Activated CD4-positive, alpha-beta T cell treated with anti-CD3 and anti-CD28 coated beads for 36 hours (primary cell): ENCODE measurements around the gene ZC3H18. TPM values are rescaled to one million over a fixed set of nuclear protein-coding genes. Genes with fewer than 3 reads are reported as not detected.

ENCODE experiments used
- ATAC-seq: fragments of 200-7000 bp; cut with Tn5 transposase; one replicate; pipeline ENCODE4 v1.10.0; 2021; ENCODE audit warnings: mild to moderate bottlenecking, moderate library complexity
- CTCF ChIA-PET: fragments of 350-600 bp; sonication (Branson Sonifier 250); formaldehyde crosslinking; loops from one replicate; lab custom pipeline; 2021; ENCODE audit warnings: antibody characterized with exemption; lab: Charles Lee
- POLR2A ChIA-PET: fragments of 350-600 bp; sonication (Branson Sonifier 250); formaldehyde crosslinking; loops from one replicate; lab custom pipeline; 2021; ENCODE audit warnings: antibody characterized with exemption, inconsistent platforms; lab: Charles Lee
- DNase-seq: peaks from one replicate; pipeline ENCODE4 v3.0.0-alpha.2; 2020
- H3K27ac Mint-ChIP-seq: one replicate; pipeline ENCODE4 v1.8.0; 2021; ENCODE audit warnings: mixed read lengths
- H3K27me3 Mint-ChIP-seq: one replicate; pipeline ENCODE4 v1.8.0; 2021; ENCODE audit warnings: mixed read lengths
- H3K36me3 Mint-ChIP-seq: one replicate; pipeline ENCODE4 v1.8.0; 2021; ENCODE audit warnings: low read depth, mixed read lengths
- H3K4me1 Mint-ChIP-seq: one replicate; pipeline ENCODE4 v1.8.0; 2021; ENCODE audit warnings: mixed read lengths
- H3K4me3 Mint-ChIP-seq: one replicate; pipeline ENCODE4 v1.8.0; 2021; ENCODE audit warnings: mild to moderate bottlenecking, moderate library complexity, mixed read lengths
- H3K9me3 Mint-ChIP-seq: one replicate; pipeline ENCODE4 v1.8.0; 2021; ENCODE audit warnings: low read depth, mixed read lengths
- intact Hi-C, 2 experiments: fragments of 100-400 bp; cut with DNase I in 1 of 2; cut with micrococcal nuclease in 1 of 2; formaldehyde crosslinking; loops; one replicate each; pipeline versions ENCODE4 v1.14.2 to v1.15.1; 2022 to 2024; cut with DNase I, micrococcal nuclease
- total RNA-seq, 2 experiments: library from RNA; stranded (reverse); gene quantifications; one replicate each; pipeline ENCODE4 v1.2.3, GENCODE V29; 2021

The ZC3H18 gene
- 10 to 100 TPM; 70.0 to 76.4 TPM for total RNA-seq

- ChIA-PET POLR2A (interaction anchor here (0.6 to 1.7 kb wide), 8 partner anchors 8 to 619 kb away, joined by 3 to 10 read pairs (median 4); partner anchors contain the start of genes BANP and ZFPM1), CTCF (interaction anchor here (0.6 to 1.8 kb wide), 5 partner anchors 9 to 614 kb away, joined by 3 to 10 read pairs (median 4); no protein-coding TSS in a partner anchor)
- DNase-seq, result peak; percentile 99
- Mint-ChIP-seq H3K4me3 (peak within 1 kb of the TSS; percentile 88), H3K9me3 (no peaks in the 10 kb centered on the region), H3K36me3 (peaks cover 17% of the 10 kb centered on the region), H3K27me3 (no peaks in the 10 kb centered on the region), H3K4me1 (peaks cover 44% of the 10 kb centered on the region), H3K27ac (peak within 1 kb of the TSS; percentile 79)
- intact Hi-C loops, result loop anchor here (1.0 to 10.0 kb wide), 19 partner anchors 36 to 1303 kb away; partner anchors contain the start of genes BANP (in 2 of the 2), CTU2 (in 2 of the 2), RNF166 (in 2 of the 2) and CDH15 (in 1 of the 2)
- ATAC-seq, result peak; percentile 83
Observed at GRCh38 chr16:88569985-88570690, at the start of gene ZC3H18. Gene ZC3H18 (plus strand): TSS chr16:88570403. CDS start chr16:88577124, 6,721 bp downstream.

DNA sequence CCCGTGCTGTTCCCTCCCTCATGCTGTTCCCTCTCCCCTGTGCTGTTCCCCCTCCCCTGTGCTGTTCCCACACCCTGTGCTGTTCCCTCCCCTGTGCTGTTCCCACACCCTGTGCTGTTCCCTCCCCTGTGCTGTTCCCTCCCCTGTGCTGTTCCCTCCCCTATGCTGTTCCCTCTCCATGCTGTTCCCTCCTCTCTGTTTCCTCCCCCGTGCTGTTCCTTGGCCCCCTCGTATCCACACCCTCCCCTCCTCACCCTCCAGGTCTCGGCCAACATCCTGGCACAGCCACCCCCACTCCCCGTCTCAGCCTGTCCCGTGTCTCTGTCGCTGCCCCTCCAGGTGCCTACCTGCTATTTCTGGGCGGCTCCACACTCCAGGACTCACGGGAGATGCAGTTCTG, 48.5 kb upstream of the ZC3H18 start:
- no peak overlapping the region for H3K27ac Mint-ChIP-seq

GRCh38 chr16:88522276-88522949, 47.8 kb upstream of the ZC3H18 start:
- peaks cover 3% of the 10 kb centered on the region for H3K9me3 Mint-ChIP-seq
- H3K4me3 Mint-ChIP-seq, result no peak overlapping the region
- DNase-seq, result no peak
- no peak for ATAC-seq
- POLR2A ChIA-PET, result no interaction called here
- CTCF ChIA-PET, result interaction anchor here (0.6 to 1.3 kb wide), 2 partner anchors 39 to 224 kb away, joined by 3 read pairs; no protein-coding TSS in a partner anchor
- no peaks in the 10 kb centered on the region for H3K27me3 Mint-ChIP-seq
- no peak overlapping the region for H3K27ac Mint-ChIP-seq
- no peaks in the 10 kb centered on the region for H3K36me3 Mint-ChIP-seq
- intact Hi-C loops, result no loop called here
- H3K4me1 Mint-ChIP-seq, result peaks cover 2% of the 10 kb centered on the region

More for the DNA sequence above, 48.5 kb upstream of the ZC3H18 start:
- intact Hi-C loops, result no loop called here
- Mint-ChIP-seq H3K9me3 (peaks cover 3% of the 10 kb centered on the region), H3K4me3 (no peak overlapping the region), H3K4me1 (peaks cover 2% of the 10 kb centered on the region), H3K36me3 (no peaks in the 10 kb centered on the region), H3K27me3 (no peaks in the 10 kb centered on the region)
- POLR2A ChIA-PET, result no interaction called here
- CTCF ChIA-PET, result no interaction called here
- no peak for ATAC-seq
- no peak for DNase-seq

- DNase-seq (no peak), ATAC-seq (no peak)
- no peak overlapping the region for H3K27ac Mint-ChIP-seq
- H3K36me3 Mint-ChIP-seq, result no peaks in the 10 kb centered on the region
- CTCF ChIA-PET, result interaction anchor here (0.6 to 1.3 kb wide), 3 partner anchors 38 to 225 kb away, joined by 3 read pairs; no protein-coding TSS in a partner anchor
- POLR2A ChIA-PET, result no interaction called here
- H3K9me3 Mint-ChIP-seq, result no peaks in the 10 kb centered on the region
- peaks cover 2% of the 10 kb centered on the region for H3K4me1 Mint-ChIP-seq
- H3K27me3 Mint-ChIP-seq, result no peaks in the 10 kb centered on the region
- intact Hi-C loops, result no loop called here
- H3K4me3 Mint-ChIP-seq, result no peak overlapping the region
Observed at GRCh38 chr16:88523309-88524161, 46.7 kb upstream of the ZC3H18 start.

GRCh38 chr16:88524274-88524972, 45.8 kb upstream of the ZC3H18 start:
- Mint-ChIP-seq H3K9me3 (no peaks in the 10 kb centered on the region), H3K27ac (no peak overlapping the region), H3K4me3 (no peak overlapping the region), H3K4me1 (peaks cover 2% of the 10 kb centered on the region), H3K27me3 (no peaks in the 10 kb centered on the region), H3K36me3 (no peaks in the 10 kb centered on the region)
- ChIA-PET CTCF (interaction anchor here (0.6 kb wide), 1 partner anchor 85 kb away, joined by 3 read pairs; no protein-coding TSS in a partner anchor), POLR2A (no interaction called here)
- intact Hi-C loops, result no loop called here
- no peak for ATAC-seq
- peak; percentile 5 for DNase-seq

- Mint-ChIP-seq H3K4me1 (peaks cover 2% of the 10 kb centered on the region), H3K9me3 (no peaks in the 10 kb centered on the region), H3K27me3 (no peaks in the 10 kb centered on the region), H3K27ac (no peak overlapping the region), H3K36me3 (no peaks in the 10 kb centered on the region), H3K4me3 (no peak overlapping the region)
- ATAC-seq, result no peak
- ChIA-PET CTCF (no interaction called here), POLR2A (no interaction called here)
- peak; percentile 10 for DNase-seq
- intact Hi-C loops, result loop anchor here in 1 of 2 experiments (5.0 kb wide), 1 partner anchor 37 kb away; no protein-coding TSS in a partner anchor
Observed at GRCh38 chr16:88524973-88525662, 45.1 kb upstream of the ZC3H18 start.

DNA sequence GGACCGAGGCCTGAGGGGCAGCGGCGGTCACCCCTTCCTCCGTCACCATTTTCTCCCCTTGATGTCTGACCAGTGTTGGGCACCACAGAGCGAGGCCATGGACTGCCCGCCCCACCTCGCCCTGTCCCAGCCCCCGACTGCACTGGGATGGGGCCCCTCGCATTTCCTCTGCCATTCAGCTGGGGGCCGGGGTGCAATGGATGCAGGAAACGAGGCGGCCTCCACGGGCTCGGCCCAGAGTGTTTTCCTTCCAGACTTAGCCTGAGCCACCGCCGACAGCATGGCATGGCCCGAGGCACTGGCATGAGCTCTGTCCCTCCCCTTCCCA, 44.6 kb upstream of the ZC3H18 start:
- no peaks in the 10 kb centered on the region for H3K36me3 Mint-ChIP-seq
- intact Hi-C loops, result loop anchor here in 1 of 2 experiments (5.0 kb wide), 1 partner anchor 37 kb away; no protein-coding TSS in a partner anchor
- H3K4me3 Mint-ChIP-seq, result no peak overlapping the region
- H3K9me3 Mint-ChIP-seq, result no peaks in the 10 kb centered on the region
- ChIA-PET POLR2A (no interaction called here), CTCF (no interaction called here)
- ATAC-seq (no peak), DNase-seq (peak; percentile 4)
- no peak overlapping the region for H3K27ac Mint-ChIP-seq
- peaks cover 2% of the 10 kb centered on the region for H3K4me1 Mint-ChIP-seq
- H3K27me3 Mint-ChIP-seq, result no peaks in the 10 kb centered on the region

- ATAC-seq, result no peak
- intact Hi-C loops, result loop anchor here in 1 of 2 experiments (5.0 kb wide), 1 partner anchor 36 kb away; no protein-coding TSS in a partner anchor
- CTCF ChIA-PET, result no interaction called here
Observed at GRCh38 chr16:88526008-88526905, 43.9 kb upstream of the ZC3H18 start.

GRCh38 chr16:88526906-88527185, 43.4 kb upstream of the ZC3H18 start:
- CTCF ChIA-PET, result no interaction called here
- no peaks in the 10 kb centered on the region for H3K27me3 Mint-ChIP-seq
- POLR2A ChIA-PET, result no interaction called here
- intact Hi-C loops, result loop anchor here (1.0 to 5.0 kb wide), 2 partner anchors 35 to 84 kb away; no protein-coding TSS in a partner anchor
- H3K36me3 Mint-ChIP-seq, result no peaks in the 10 kb centered on the region
- DNase-seq (peak; percentile 4), ATAC-seq (no peak)
- no peak overlapping the region for H3K4me3 Mint-ChIP-seq
- peaks cover 2% of the 10 kb centered on the region for H3K4me1 Mint-ChIP-seq
- no peak overlapping the region for H3K27ac Mint-ChIP-seq
- no peaks in the 10 kb centered on the region for H3K9me3 Mint-ChIP-seq

More at GRCh38 chr16:88526008-88526905, 43.9 kb upstream of the ZC3H18 start:
- POLR2A ChIA-PET, result no interaction called here
- Mint-ChIP-seq H3K27ac (no peak overlapping the region), H3K4me1 (peaks cover 2% of the 10 kb centered on the region), H3K9me3 (no peaks in the 10 kb centered on the region), H3K4me3 (no peak overlapping the region), H3K27me3 (no peaks in the 10 kb centered on the region), H3K36me3 (no peaks in the 10 kb centered on the region)
- DNase-seq, result peak; percentile 9
